ENCODE data around the gene STK25. TPM values are rescaled to one million over a fixed set of nuclear protein-coding genes. Genes with fewer than 3 reads are reported as not detected.

STK25 gene
- total and polyA plus RNA-seq, 10 of the 15 experiments (the other 5 are each of a cell fraction or from before 2014, with no cell fraction given): 6.0 to 154 (median 89.3) TPM

GRCh38 chr2:241475267-241475666 is 33.1 kb downstream of the STK25 start (continued):
- TF ChIP-seq ZBTB4 (CRISPR knock-in tag; IDR thresholded peaks at IDR 0.05) (no peak), CREB1 (IDR thresholded peaks at IDR 0.05; ENCODE audit: low read depth) (no peak), CEBPZ (IDR thresholded peaks at IDR 0.05; ENCODE audit: low read depth, low read length) (no peak), SIX5 (IDR thresholded peaks at IDR 0.05; ENCODE audit: low read depth, low read length, severe bottlenecking) (no peak)

GRCh38 chr2:241473399-241473798 is 35.0 kb downstream of the STK25 start:
- no peak overlapping the region for H3K4me3 ChIP-seq
- no peaks in the 10 kb centered on the region for H4K20me1 ChIP-seq (ENCODE audit: control insufficient read depth, insufficient read depth)
- H3K27me3 ChIP-seq (replicated peaks in 1 of 2; ENCODE audit: control insufficient read depth in 2 of 2, insufficient read depth in 2 of 2, low read length in 1 of 2): no peaks in the 10 kb centered on the region
- H3K4me1 ChIP-seq (ENCODE audit: control insufficient read depth, insufficient read depth, low read length): no peaks in the 10 kb centered on the region
- TF ChIP-seq SUPT20H (IDR thresholded peaks at IDR 0.05; ENCODE audit: borderline replicate concordance, control insufficient read depth, low read depth, low read length) (no peak), ZZZ3 (IDR thresholded peaks at IDR 0.05; ENCODE audit: control insufficient read depth, insufficient read length, low read depth) (no peak), RBBP5 (conservative IDR thresholded peaks at IDR 0.05) (no peak)
- no peak for ATAC-seq
- H3K27ac ChIP-seq (ENCODE audit: control insufficient read depth, insufficient read depth): no peak overlapping the region
- DNase-seq (ENCODE audit: low read depth, low spot score): no peak
- intact Hi-C loops (cut with micrococcal nuclease; ENCODE audit: unreplicated experiment): no loop called here
- no peak overlapping the region for H2AFZ ChIP-seq (ENCODE audit: control insufficient read depth, low read depth, low read length)
- no peaks in the 10 kb centered on the region; the same call in 2 of the 3 replicates for H3K9me3 ChIP-seq (replicated peaks; ENCODE audit: control insufficient read depth, insufficient read depth, low read length)
- FAIRE-seq: no peak
- in situ Hi-C loops (cut with MboI): no loop called here
- BruUV-seq (replicated peaks): no TSS peak
- ChIA-PET POLR2A (no interaction called here), CTCF (no interaction called here), RAD21 (ENCODE audit: unreplicated experiment) (no interaction called here), SMC1A (ENCODE audit: uncharacterized antibody, unreplicated experiment) (no interaction called here)
- no peak overlapping the region for H3K4me2 ChIP-seq (ENCODE audit: control insufficient read depth, insufficient read depth)
- H3K36me3 ChIP-seq (ENCODE audit: control insufficient read depth in 2 of 2, insufficient read depth in 2 of 2, low read length in 1 of 2): no peaks in the 10 kb centered on the region
- 72% methylated on average over 3 of the region's 3 CpGs for WGBS (ENCODE audit: insufficient coverage, insufficient replicate concordance, low lambda C conversion rate, missing lambda C conversion rate)
- H3K79me2 ChIP-seq (ENCODE audit: control insufficient read depth, insufficient read depth, low read length): no peaks in the 10 kb centered on the region
- H3K9ac ChIP-seq (ENCODE audit: control insufficient read depth, insufficient read depth, low read length): no peak overlapping the region
